ENCODE data around the gene TRAF3IP1.

- TF ChIP-seq POLR2A (IDR thresholded peaks at IDR 0.05) (no peak), CTCF (IDR thresholded peaks at IDR 0.05) (no peak)
These were observed 61.2 kb downstream of the TRAF3IP1 start for GRCh38 chr2:238381341-238382115.
